Neural cell (in vitro differentiated cells): Measurements from ENCODE around the gene GPRIN3. TPM values are rescaled to one million over a fixed set of nuclear protein-coding genes. Genes with fewer than 3 reads are reported as not detected.

Source experiments
- H2AFZ ChIP-seq: fragments of 200-600, 300-800 bp; sonication (generic), shearing (Covaris generic); 2 replicates; pipeline ENCODE4 v1.6.0; 2014; ENCODE audit warnings: low read depth, mild to moderate bottlenecking, antibody characterized with exemption, low read length, moderate library complexity
- H3F3A ChIP-seq: fragments of 200-600 bp; shearing (Covaris generic); 2 replicates; pipeline ENCODE4 v1.6.1; 2016; ENCODE audit warnings: mild to moderate bottlenecking, moderate library complexity, mixed read lengths, antibody characterized with exemption, low read length; ENCODE audit not compliant: insufficient read depth, poor library complexity, severe bottlenecking
- H3K27ac ChIP-seq: fragments of 200-600, 300-800 bp; sonication (generic), shearing (Covaris generic); 2 replicates; pipeline ENCODE4 v1.5.1; 2014; ENCODE audit warnings: mild to moderate bottlenecking, low read length, moderate library complexity
- H3K27me3 ChIP-seq: fragments of 300-800, 200-600 bp; sonication (generic), shearing (Covaris generic); 2 replicates; pipeline ENCODE4 v1.6.0; 2014; ENCODE audit warnings: mild to moderate bottlenecking, low read depth, low read length, moderate library complexity; ENCODE audit not compliant: insufficient read depth
- H3K36me3 ChIP-seq: fragments of 300-800, 200-600 bp; sonication (generic), shearing (Covaris generic); 2 replicates; pipeline ENCODE4 v1.5.1; 2014; ENCODE audit warnings: mild to moderate bottlenecking, antibody characterized with exemption, low read length, moderate library complexity; ENCODE audit not compliant: insufficient read depth
- H3K4me2 ChIP-seq: fragments of 300-800, 200-600 bp; sonication (generic), shearing (Covaris generic); 2 replicates; pipeline ENCODE4 v1.6.0; 2014; ENCODE audit warnings: mild to moderate bottlenecking, low read length
- H3K4me3 ChIP-seq: fragments of 300-800, 200-600 bp; sonication (generic), shearing (Covaris generic); 2 replicates; pipeline ENCODE4 v1.5.1; 2014; ENCODE audit warnings: mild to moderate bottlenecking, low read length, moderate library complexity
- H3K79me2 ChIP-seq: fragments of 200-600 bp; shearing (Covaris generic); replicated peaks from 2 replicates; pipeline ENCODE4 v1.6.0; 2014; ENCODE audit warnings: mild to moderate bottlenecking, low read length, moderate library complexity; ENCODE audit not compliant: insufficient read depth
- H3K9ac ChIP-seq: fragments of 300-800, 200-600 bp; sonication (generic), shearing (Covaris generic); 2 replicates; pipeline ENCODE4 v1.6.1; 2016; ENCODE audit warnings: mild to moderate bottlenecking, low read length, mixed read lengths
- H3K9me2 ChIP-seq: fragments of 200-600 bp; shearing (Covaris generic); 2 replicates; pipeline ENCODE4 v1.6.1; 2016; ENCODE audit warnings: mild to moderate bottlenecking, low read length, mixed read lengths; ENCODE audit not compliant: insufficient read depth
- H3K9me3 ChIP-seq: fragments of 200-600, 300-800 bp; sonication (generic), shearing (Covaris generic); 2 replicates; pipeline ENCODE4 v1.6.1; 2016; ENCODE audit warnings: mild to moderate bottlenecking, mixed run types, low read length, moderate library complexity, mixed read lengths
- H4K20me1 ChIP-seq: fragments of 200-600 bp; shearing (Covaris generic); 2 replicates; pipeline ENCODE4 v1.6.1; 2016; ENCODE audit warnings: mild to moderate bottlenecking, mixed run types; ENCODE audit not compliant: insufficient read depth
- CTCF ChIP-seq: fragments of 450-650 bp; IDR thresholded peaks from 2 replicates; pipeline ENCODE4 v1.5.1; 2014; ENCODE audit warnings: antibody characterized with exemption, mild to moderate bottlenecking, moderate library complexity; ENCODE audit not compliant: poor library complexity, severe bottlenecking
- EP300 ChIP-seq: fragments of 450-650 bp; conservative IDR thresholded peaks from 2 replicates; pipeline ENCODE4 v1.6.1; 2014; ENCODE audit warnings: antibody characterized with exemption, mild to moderate bottlenecking, moderate library complexity; ENCODE audit not compliant: poor library complexity, severe bottlenecking
- EZH2 ChIP-seq: fragments of 200-600, 300-800 bp; shearing (Covaris generic), sonication (generic); IDR thresholded peaks from 2 replicates; pipeline ENCODE4 v1.6.1; 2014; ENCODE audit warnings: antibody characterized with exemption, low read length, borderline replicate concordance, mild to moderate bottlenecking; ENCODE audit not compliant: insufficient read depth, poor library complexity, severe bottlenecking
- MXI1 ChIP-seq: fragments of 450-650 bp; conservative IDR thresholded peaks from 2 replicates; pipeline ENCODE4 v1.6.1; 2014; ENCODE audit warnings: antibody characterized with exemption, mild to moderate bottlenecking; ENCODE audit not compliant: poor library complexity, severe bottlenecking
- POLR2AphosphoS5 ChIP-seq: IDR thresholded peaks from 2 replicates; pipeline ENCODE4 v1.6.1; 2012
- RAD21 ChIP-seq: fragments of 450-650 bp; conservative IDR thresholded peaks from 2 replicates; pipeline ENCODE4 v1.6.1; 2014; ENCODE audit warnings: antibody characterized with exemption, mild to moderate bottlenecking, moderate library complexity
- REST ChIP-seq: IDR thresholded peaks from 2 replicates; pipeline ENCODE4 v1.6.1; 2012; ENCODE audit warnings: borderline replicate concordance
- SMC3 ChIP-seq: fragments of 450-650 bp; conservative IDR thresholded peaks from 2 replicates; pipeline ENCODE4 v1.6.1; 2014; ENCODE audit warnings: antibody characterized with exemption, mild to moderate bottlenecking, moderate library complexity; ENCODE audit not compliant: poor library complexity
- TAF1 ChIP-seq: IDR thresholded peaks from 2 replicates; pipeline ENCODE4 v1.6.1; 2012; ENCODE audit warnings: low read depth
- polyA plus RNA-seq: library from polyadenylated mRNA; depleted of rRNA; stranded (reverse); fragments of >200 nt; gene quantifications from 2 replicates; pipeline ENCODE4 v1.2.3, GENCODE V29; 2014

The GPRIN3 gene
- polyA plus RNA-seq, 1 donor from 2014 or later = 7.0 TPM

- peaks cover 4% of the 10 kb centered on the region for H3K36me3 ChIP-seq
- no peak overlapping the region for H3K9ac ChIP-seq
- H3K27ac ChIP-seq = no peak overlapping the region
- TF ChIP-seq REST (no peak), RAD21 (no peak), TAF1 (no peak), MXI1 (no peak), POLR2AphosphoS5 (no peak)
- H4K20me1 ChIP-seq = no peaks in the 10 kb centered on the region
- no peaks in the 10 kb centered on the region for H3F3A ChIP-seq
- H3K9me2 ChIP-seq = no peaks in the 10 kb centered on the region
- no peak overlapping the region for H2AFZ ChIP-seq
- no peaks in the 10 kb centered on the region for H3K79me2 ChIP-seq
- no peaks in the 10 kb centered on the region for H3K9me3 ChIP-seq
- no peaks in the 10 kb centered on the region for H3K27me3 ChIP-seq
- H3K4me2 ChIP-seq = no peak overlapping the region
- H3K4me3 ChIP-seq = no peak overlapping the region
Observed at GRCh38 chr4:89253311-89253710, 54.3 kb downstream of the GPRIN3 start.

- Histone ChIP-seq H3K4me3 (no peak overlapping the region), H3K9me2 (no peaks in the 10 kb centered on the region), H3K27ac (no peak overlapping the region), H4K20me1 (no peaks in the 10 kb centered on the region), H2AFZ (no peak overlapping the region), H3K9ac (no peak overlapping the region), H3K36me3 (peaks cover 4% of the 10 kb centered on the region), H3K27me3 (no peaks in the 10 kb centered on the region), H3K9me3 (no peaks in the 10 kb centered on the region), H3K79me2 (no peaks in the 10 kb centered on the region), H3K4me2 (no peak overlapping the region), H3F3A (no peaks in the 10 kb centered on the region)
- no peak for TF ChIP-seq EP300
- no peak for TF ChIP-seq EZH2
- TF ChIP-seq POLR2AphosphoS5 = no peak
- TF ChIP-seq MXI1 = no peak
- no peak for TF ChIP-seq SMC3
- no peak for TF ChIP-seq TAF1
- TF ChIP-seq CTCF = no peak
- TF ChIP-seq RAD21 = no peak
- no peak for TF ChIP-seq REST
Observed at GRCh38 chr4:89251396-89251795, 56.2 kb downstream of the GPRIN3 start.
